Coronary artery (tissue), 2 donors: ENCODE results near the gene NUTM1.
"Not testable (repeated sequence)": the region's sequence is repeated elsewhere in the genome, so short reads cannot be mapped to it uniquely, and the experiment has no call there.

Source experiments
- DNase-seq: peaks from one replicate; pipeline ENCODE4 v3.0.0-alpha.2; 2017; ENCODE audit warnings: low spot score
- H3K27ac ChIP-seq, 2 donors: fragments of 200-600 bp; sonication (generic); one replicate each; pipeline ENCODE4 v1.5.1; 2016 to 2019
- H3K4me3 ChIP-seq: fragments of 200-600 bp; sonication (generic); 2 replicates; pipeline ENCODE4 v1.5.1; 2016; ENCODE audit warnings: mild to moderate bottlenecking, moderate library complexity
- TF ChIP-seq, protein P1 (sequence below): fragments of 200-600 bp; sonication (generic); IDR thresholded peaks from one replicate; pipeline ENCODE4 v1.5.1; 2019; ENCODE audit warnings: antibody characterized with exemption

Gene NUTM1

DNA sequence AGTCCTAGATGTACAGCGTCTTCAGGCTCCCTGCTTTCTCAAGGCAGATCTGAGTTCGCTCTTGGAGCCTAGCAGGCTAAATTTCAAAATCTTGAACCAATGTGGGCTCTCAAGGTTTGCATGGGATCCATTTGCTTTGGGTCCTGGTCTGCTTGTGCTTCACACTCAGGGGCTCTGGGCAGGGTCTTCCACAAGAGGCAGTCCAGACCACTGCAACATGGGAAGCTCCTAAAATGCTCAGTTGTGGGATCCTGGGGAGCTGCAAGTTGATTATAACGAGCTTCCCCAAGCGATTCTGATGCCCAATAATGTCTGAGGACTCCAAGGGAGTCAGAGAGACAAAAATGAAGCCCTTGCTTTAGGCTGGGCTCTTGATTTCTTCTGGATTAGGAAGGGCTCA lies 6.7 kb downstream of the NUTM1 start:
- TF ChIP-seq, protein P1, sequence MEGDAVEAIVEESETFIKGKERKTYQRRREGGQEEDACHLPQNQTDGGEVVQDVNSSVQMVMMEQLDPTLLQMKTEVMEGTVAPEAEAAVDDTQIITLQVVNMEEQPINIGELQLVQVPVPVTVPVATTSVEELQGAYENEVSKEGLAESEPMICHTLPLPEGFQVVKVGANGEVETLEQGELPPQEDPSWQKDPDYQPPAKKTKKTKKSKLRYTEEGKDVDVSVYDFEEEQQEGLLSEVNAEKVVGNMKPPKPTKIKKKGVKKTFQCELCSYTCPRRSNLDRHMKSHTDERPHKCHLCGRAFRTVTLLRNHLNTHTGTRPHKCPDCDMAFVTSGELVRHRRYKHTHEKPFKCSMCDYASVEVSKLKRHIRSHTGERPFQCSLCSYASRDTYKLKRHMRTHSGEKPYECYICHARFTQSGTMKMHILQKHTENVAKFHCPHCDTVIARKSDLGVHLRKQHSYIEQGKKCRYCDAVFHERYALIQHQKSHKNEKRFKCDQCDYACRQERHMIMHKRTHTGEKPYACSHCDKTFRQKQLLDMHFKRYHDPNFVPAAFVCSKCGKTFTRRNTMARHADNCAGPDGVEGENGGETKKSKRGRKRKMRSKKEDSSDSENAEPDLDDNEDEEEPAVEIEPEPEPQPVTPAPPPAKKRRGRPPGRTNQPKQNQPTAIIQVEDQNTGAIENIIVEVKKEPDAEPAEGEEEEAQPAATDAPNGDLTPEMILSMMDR: no peak
- DNase-seq: no peak
- H3K27ac ChIP-seq: no peak overlapping the region
- no peak overlapping the region for H3K4me3 ChIP-seq

DNA sequence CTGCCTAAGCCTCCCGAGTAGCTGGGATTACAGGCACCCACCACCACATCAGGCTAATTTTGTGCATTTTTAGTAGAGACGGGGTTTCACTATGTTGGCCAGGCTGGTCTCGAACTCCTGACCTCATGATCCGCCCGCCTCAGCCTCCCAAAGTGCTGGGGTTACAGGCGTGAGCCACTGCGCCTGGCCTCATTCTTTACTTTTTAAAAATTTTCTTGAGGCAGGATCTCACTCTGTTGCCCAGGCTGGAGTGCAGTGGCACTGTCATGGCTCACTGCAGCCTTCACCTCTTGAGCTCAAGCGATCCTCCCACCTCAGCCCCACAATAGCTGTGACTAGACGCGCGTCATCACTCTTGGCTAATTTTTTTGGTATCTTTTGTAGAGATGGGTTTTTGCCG lies 9.9 kb downstream of the NUTM1 start:
- not testable (repeated sequence) for H3K4me3 ChIP-seq, DNase-seq, H3K27ac ChIP-seq

DNA sequence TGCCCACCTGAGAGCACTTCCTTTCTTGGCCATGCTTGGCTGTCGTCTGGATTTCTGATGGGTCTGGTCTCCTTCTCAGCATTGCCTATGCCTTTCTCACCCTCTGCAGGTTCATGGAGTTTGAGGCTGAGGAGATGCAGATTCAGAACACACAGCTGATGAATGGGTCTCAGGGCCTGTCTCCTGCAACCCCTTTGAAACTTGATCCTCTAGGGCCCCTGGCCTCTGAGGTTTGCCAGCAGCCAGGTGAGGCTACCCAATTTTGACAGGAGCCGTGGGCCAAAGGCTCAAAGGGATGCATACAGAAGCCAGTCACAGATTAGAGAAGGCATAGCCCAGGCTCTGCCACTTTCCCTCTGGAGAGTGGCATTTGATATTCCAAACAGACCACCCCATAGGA lies 10.5 kb downstream of the NUTM1 start:
- H3K27ac ChIP-seq: no peak overlapping the region
- H3K4me3 ChIP-seq: no peak overlapping the region
- TF ChIP-seq, protein P1: no peak
- no peak for DNase-seq

DNA sequence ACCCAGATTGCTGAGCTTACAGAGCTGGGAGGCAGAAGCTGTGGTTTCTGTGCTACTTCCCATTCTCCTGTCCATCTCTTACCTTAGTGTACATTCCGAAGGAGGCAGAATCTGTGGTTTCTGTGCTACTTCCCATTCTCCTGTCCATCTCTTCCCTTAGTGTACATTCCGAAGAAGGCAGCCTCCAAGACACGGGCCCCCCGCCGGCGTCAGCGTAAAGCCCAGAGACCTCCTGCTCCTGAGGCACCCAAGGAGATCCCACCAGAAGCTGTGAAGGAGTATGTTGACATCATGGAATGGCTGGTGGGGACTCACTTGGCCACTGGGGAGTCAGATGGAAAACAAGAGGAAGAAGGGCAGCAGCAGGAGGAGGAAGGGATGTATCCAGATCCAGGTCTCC lies 11.2 kb downstream of the NUTM1 start:
- no peak for DNase-seq
- no peak overlapping the region for H3K4me3 ChIP-seq
- no peak overlapping the region for H3K27ac ChIP-seq
- TF ChIP-seq, protein P1: no peak

DNA sequence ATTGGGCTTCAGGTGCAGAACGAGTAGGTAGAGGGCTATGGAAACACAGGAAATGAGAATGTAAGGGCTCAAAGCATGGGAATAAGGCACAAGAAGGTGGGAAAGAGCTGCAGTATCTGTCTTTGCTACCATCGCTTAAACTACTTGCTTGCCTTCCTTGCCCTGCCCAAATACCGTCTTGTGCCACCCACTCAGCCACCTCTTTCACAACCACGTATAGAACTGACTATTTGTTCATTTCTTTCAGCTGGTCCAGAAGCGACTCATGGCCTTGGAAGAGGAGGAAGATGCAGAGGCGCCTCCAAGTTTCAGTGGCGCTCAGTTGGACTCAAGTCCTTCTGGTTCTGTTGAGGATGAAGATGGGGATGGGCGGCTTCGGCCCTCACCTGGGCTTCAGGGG lies 12.1 kb downstream of the NUTM1 start:
- no peak for DNase-seq
- TF ChIP-seq, protein P1: no peak
- H3K27ac ChIP-seq: no peak overlapping the region
- H3K4me3 ChIP-seq: no peak overlapping the region

DNA sequence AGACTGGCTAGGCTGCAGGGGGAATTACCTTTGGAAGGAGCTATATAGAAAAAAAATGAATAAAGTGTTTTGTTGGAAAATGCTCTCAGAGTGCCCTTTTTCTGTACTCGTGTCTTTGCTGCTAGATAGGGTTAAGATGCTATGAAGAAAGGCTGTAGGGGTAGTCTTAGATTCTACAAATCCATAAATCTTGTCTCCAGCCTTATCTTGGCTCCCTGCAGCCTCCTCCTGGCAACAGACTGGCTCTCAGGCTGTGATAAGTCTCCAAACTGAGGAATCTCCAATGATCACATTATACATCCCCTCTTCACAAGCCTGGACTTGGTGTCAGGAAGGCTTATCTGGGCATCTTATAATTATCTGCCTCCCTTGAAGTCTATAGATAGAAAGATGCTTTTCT lies 14.5 kb downstream of the NUTM1 start:
- TF ChIP-seq, protein P1: no peak
- no peak overlapping the region for H3K4me3 ChIP-seq

DNA sequence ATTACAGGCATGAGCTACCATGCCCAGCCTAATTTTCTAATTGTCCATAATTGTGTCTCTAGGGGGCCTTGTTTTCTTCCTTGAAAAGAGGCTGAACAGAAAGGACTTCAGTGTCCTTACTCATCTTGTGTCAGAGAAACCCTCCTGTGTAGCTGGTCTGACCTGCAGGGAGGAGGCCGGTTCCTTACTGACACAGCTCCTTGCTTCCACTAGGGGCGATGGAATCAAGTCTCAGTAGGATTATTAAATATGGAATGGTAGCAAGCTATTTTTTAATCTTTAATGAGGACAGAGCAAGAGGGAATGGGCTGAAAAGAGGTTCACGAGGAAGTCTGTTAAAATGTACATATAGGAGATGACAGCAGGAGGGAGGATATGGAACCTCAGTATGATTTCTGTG lies 15.3 kb downstream of the NUTM1 start:
- no peak for DNase-seq
- H3K4me3 ChIP-seq: no peak overlapping the region
- TF ChIP-seq, protein P1: no peak
- H3K27ac ChIP-seq: no peak overlapping the region

More for the DNA sequence above, 14.5 kb downstream of the NUTM1 start:
- DNase-seq: no peak
- no peak overlapping the region for H3K27ac ChIP-seq

DNA sequence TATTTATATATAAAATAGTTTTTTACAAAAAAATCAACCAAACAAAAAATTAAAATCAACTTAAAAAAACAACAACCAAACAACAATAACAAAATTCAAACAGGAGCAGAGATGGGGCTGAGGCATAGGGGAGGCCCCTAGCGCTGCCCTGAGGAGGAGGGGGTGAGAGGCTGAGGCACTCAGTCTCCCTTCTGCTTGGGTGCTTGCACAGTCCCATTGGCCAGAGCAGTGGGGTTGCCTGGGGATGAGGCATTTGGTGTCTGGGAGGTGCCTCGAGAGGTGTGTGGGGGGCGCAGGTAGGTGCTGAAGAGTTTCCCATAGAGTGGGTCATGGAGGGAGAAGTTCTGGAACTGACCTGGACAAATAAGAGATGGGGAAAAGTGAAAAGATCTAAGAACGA lies 15.8 kb downstream of the NUTM1 start:
- Histone ChIP-seq H3K27ac (no peak overlapping the region), H3K4me3 (no peak overlapping the region)
- TF ChIP-seq, protein P1: no peak
- DNase-seq: no peak
